ENCODE measurements around the gene HDAC9.

DNA sequence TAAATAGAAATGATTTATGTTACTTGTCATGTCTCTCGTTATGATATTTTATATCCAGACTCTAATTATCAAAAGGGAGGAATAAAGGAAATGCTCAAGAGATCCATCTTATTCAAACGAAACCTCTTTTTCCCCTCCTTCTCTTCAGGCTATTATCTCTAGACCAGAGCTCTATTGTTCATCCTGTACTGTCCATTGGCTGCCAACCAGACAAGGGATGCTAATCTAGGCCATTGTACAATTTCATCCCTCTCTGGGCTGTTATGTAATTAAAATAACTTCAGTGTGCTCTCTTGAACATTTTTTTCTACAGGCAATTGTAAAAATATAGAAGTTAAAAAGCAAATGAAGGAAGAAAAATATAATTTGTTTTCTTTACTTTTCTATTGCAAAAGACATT, 220.4 kb downstream of the HDAC9 start:
- TF ChIP-seq, protein P1, sequence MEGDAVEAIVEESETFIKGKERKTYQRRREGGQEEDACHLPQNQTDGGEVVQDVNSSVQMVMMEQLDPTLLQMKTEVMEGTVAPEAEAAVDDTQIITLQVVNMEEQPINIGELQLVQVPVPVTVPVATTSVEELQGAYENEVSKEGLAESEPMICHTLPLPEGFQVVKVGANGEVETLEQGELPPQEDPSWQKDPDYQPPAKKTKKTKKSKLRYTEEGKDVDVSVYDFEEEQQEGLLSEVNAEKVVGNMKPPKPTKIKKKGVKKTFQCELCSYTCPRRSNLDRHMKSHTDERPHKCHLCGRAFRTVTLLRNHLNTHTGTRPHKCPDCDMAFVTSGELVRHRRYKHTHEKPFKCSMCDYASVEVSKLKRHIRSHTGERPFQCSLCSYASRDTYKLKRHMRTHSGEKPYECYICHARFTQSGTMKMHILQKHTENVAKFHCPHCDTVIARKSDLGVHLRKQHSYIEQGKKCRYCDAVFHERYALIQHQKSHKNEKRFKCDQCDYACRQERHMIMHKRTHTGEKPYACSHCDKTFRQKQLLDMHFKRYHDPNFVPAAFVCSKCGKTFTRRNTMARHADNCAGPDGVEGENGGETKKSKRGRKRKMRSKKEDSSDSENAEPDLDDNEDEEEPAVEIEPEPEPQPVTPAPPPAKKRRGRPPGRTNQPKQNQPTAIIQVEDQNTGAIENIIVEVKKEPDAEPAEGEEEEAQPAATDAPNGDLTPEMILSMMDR (IDR thresholded peaks at IDR 0.05): no peak
- TF ChIP-seq EZH2phosphoT487 (IDR thresholded peaks at IDR 0.05) (no peak), EZH2 (IDR thresholded peaks at IDR 0.05) (no peak)
